G401 (cell line): ENCODE measurements around the gene MCL1. TPM values are rescaled to one million over a fixed set of nuclear protein-coding genes. Genes with fewer than 3 reads are reported as not detected.

Experiments
- DNase-seq: peaks from one replicate; pipeline ENCODE4 v3.0.0-alpha.2; 2015; ENCODE audit warnings: low spot score
- in situ Hi-C: cut with HindIII; loops from 2 replicates; pipeline ENCODE4 v1.10.0; 2016; ENCODE audit warnings: low sequenced_read_pairs, mixed read lengths
- total RNA-seq: library from RNA; depleted of rRNA; stranded (reverse); fragments of >200 nt; shearing (Covaris generic); gene quantifications from 2 replicates; pipeline ENCODE4 v1.2.3, GENCODE V29; 2014

The MCL1 gene
- total RNA-seq, 1 experiment from 2014 or later, result 129 TPM

- in situ Hi-C loops, result no loop called here
- peak; percentile 42 for DNase-seq
Measured at GRCh38 chr1:150548632-150549495, 30.5 kb downstream of the MCL1 start, which contains the start of gene ADAMTSL4. ADAMTSL4 (plus strand) TSS chr1:150549408; CDS start chr1:150552289, 2,881 bp downstream.

DNA sequence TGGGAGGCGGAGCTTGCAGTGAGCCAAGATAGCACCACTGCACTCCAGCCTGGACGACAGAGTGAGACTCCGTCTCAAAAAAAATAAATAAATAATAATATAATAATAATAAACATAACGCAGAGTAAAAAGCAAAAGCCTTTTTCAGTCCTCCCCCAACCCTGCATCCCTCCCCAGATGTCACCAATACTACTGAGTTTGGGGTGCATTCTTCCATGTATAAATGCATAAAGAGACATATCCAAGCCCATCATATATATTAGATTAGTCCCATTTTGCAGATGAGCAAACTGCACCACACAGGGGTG is 31.1 kb downstream of the MCL1 start:
- no peak for DNase-seq

GRCh38 chr1:150546294-150546937 is 33.0 kb downstream of the MCL1 start:
- no peak for DNase-seq
- in situ Hi-C loops, result no loop called here

More for the DNA sequence above, 31.1 kb downstream of the MCL1 start:
- in situ Hi-C loops, result no loop called here

- in situ Hi-C loops, result no loop called here
- no peak for DNase-seq
Measured at GRCh38 chr1:150545486-150546032, 33.9 kb downstream of the MCL1 start.

GRCh38 chr1:150544204-150544603 is 35.2 kb downstream of the MCL1 start:
- in situ Hi-C loops, result no loop called here
- no peak for DNase-seq

GRCh38 chr1:150543500-150544143 is 35.8 kb downstream of the MCL1 start:
- in situ Hi-C loops, result no loop called here
- no peak for DNase-seq

DNA sequence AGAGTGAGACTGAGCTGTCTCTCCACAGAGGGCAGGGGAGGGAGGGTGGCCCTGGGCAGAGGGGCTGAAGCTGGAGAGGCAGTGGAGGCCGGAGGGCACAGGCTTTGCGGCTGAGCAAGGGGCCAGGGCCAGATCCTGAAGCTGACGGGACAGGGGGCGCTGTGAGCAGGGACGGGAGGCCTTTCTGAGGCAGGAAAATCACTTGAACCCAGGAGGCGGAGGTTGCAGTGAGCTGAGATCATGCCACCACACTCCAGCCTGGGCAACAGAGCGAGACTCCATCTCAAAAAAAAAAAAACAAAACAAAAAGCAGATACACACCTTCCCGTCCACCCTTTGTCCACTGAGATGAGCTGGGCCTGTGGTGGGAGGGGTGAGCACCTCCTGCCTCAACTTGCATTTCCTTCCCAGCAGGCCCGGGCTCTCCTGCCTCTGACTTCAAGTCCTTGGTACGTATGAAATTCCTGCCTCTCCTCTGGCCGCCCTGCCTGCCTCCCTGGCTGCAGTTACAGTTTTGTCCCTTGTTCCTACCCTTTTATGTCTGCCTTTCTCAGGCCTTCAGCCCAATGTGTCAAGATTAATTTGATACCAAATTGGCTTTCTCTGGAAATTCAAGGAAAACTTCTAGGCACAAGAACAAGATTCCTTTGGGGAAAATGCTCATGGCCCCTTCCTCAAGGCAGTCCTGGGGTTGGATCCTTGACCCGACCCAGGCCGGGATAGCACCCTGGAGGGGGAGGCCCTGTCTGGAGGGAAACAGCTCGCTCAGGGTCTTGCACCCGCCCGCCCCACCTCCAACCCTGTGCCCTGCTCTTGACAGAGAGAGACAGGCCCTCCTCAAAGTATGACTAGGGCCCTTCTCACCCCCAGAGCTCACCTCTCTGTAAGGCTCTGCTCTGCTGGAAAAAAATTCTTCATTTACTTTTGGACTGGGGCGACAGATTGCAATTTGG is 41.4 kb downstream of the MCL1 start:
- DNase-seq, result no peak
- in situ Hi-C loops, result no loop called here

DNA sequence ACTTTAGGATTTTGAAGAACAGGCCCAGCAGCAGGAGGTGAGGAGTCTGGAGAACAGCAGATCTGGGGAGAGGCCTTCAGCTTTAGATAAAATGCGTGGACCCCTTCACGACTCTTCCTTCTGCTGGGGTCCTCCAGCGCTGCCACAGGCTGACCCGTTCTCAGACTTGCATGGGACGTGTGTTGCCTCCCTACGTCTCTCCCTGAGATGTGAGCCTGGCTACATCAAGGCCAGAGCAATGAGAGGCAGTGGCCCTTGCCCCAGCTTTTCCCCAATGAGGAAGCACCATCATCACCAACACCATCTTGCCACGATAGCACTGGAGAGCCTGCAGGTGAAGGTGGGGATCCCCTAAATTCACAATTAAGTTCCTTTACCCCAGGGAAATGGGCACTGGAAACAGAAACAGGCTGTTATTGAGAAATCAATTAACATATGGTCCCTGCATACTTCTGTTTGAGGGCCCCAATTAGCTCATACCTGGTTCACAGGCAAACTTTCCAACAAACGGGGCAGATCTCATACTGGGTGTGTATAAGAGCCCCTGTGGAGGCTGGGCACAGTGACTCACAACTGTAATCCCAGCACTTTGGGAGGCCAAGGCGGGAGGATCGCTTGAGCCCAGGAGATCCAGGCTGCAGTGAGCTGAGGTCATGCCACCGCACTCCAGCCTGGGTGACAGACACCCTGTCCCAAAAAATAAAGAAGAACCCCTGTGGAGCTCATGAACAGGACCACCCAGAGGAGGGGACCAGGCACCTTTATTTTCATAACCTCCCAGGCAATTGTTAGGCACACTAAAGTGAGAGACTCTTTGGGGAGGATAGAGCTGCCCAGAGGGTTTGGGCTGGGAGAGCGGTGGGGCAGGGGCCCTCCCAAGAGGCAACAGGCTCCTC is 42.3 kb downstream of the MCL1 start:
- in situ Hi-C loops, result no loop called here
- no peak for DNase-seq

DNA sequence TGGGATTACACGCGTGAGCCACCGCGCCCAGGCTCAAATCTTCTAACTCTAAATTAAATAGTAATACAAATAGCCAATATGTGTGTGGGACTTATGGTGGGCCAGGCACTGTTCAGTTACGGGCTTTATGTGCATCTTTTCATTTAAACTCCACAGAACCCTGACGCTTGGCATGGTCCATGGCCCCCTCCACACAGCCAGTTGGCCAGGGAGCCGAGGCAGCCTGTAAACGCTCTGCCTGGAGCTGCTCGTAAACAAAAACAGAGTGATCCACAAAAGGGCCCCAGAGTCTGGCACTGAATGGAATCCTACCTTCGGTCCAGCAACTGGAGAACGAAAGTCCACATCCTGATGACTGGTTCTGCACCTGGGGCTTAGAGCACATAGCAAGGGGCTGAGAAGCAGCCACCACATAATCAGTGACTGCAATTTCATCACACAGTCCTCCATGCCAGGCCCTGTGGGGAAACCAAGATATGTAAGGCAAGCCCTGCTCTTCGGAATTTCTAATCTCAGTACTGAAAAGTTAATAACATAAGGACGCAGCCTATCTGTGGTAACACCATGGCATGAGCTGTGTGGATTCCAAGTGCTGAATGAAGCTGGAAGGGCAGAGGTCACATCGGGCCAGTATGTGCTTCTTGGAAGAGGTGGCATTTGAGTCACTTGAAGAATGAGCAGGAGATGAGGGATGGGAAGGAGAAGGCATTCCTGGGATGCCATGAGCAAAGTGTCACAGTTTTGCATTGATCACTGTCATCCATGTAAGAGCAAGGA is 43.7 kb downstream of the MCL1 start:
- in situ Hi-C loops, result no loop called here
- DNase-seq, result no peak

GRCh38 chr1:150534002-150534401 is 45.4 kb downstream of the MCL1 start:
- in situ Hi-C loops, result no loop called here

DNA sequence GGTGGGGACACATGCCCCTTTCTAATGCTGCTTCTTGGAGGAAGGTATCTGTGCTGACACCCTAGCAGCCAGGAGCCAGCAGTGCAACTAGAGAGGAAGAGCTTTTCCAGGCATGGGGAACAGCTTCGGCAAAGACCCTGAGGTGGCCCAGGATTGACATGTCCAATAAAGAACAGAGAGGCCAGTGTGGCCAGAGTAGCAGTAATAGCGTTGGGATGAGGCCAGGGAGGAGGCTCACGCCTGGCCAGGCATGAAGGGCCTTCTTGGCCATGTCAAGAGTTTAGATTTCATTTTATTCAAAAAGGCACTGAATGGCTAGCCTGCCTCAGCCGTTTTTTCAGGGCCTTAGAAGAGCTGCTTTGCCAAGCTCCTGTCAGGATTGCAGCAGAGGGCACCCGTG is 46.5 kb downstream of the MCL1 start:
- DNase-seq, result no peak
- in situ Hi-C loops, result no loop called here

More at GRCh38 chr1:150534002-150534401, 45.4 kb downstream of the MCL1 start:
- DNase-seq, result no peak

- in situ Hi-C loops, result no loop called here
- no peak for DNase-seq
Measured at GRCh38 chr1:150530491-150531159, 48.8 kb downstream of the MCL1 start.

DNA sequence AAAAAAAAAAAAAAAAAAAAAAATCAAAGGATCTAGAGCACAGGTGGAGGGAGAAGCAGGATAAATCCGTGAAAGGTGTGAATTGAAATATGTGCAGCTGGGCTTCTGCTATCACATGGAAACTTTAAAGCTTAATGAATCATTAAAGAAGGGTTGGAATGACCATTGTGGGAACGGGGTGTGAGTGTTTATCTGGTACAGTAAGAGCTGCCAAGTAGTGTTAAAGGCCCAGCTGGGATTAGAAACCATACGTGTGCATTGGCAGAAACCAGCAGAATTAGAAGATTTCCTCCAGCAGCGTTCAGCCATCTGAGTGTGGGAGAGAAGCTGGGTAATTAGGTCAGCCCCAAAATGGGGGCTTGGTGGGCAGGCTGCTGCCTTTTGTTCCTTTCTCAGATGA is 50.4 kb downstream of the MCL1 start:
- in situ Hi-C loops, result loop anchor here (5.0 kb wide), 1 partner anchor 42 kb away; the partner anchor contains the start of gene TARS2
- peak; percentile 58 for DNase-seq

DNA sequence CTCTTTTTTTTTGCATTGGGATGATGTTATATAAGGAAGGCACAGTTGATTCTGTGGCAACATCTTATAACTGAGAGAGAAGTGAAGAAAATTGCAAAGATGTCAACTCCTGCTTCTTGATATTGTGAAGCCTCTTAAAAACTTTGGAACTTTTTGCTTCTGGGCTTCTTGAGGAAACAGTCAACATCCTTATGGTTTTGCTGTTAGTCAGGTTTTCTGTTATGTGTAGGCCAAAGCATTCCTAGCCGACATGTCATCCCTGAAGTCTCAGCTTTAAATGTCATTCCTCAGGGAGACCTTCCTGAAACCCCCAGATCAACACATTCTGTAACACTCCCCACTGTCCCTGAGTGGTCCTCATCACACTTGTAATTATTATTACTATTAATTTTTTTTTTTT is 51.2 kb downstream of the MCL1 start:
- in situ Hi-C loops, result loop anchor here (5.0 kb wide), 1 partner anchor 41 kb away; the partner anchor contains the start of gene TARS2
- no peak for DNase-seq

- in situ Hi-C loops, result loop anchor here (5.0 kb wide), 1 partner anchor 38 kb away; the partner anchor contains the start of gene TARS2
Measured at GRCh38 chr1:150525348-150525747, 54.1 kb downstream of the MCL1 start.

More at GRCh38 chr1:150525348-150525747, 54.1 kb downstream of the MCL1 start:
- no peak for DNase-seq
